NCI-H524 treated with DMSO at 0.1 percent for 48 hours (cell line): Measurements from ENCODE around the gene COMMD2.

Experiments
- DNase-seq: peaks from one replicate; lab custom pipeline; 2025; lab: John Stamatoyannopoulos, UW

The COMMD2 gene

DNA sequence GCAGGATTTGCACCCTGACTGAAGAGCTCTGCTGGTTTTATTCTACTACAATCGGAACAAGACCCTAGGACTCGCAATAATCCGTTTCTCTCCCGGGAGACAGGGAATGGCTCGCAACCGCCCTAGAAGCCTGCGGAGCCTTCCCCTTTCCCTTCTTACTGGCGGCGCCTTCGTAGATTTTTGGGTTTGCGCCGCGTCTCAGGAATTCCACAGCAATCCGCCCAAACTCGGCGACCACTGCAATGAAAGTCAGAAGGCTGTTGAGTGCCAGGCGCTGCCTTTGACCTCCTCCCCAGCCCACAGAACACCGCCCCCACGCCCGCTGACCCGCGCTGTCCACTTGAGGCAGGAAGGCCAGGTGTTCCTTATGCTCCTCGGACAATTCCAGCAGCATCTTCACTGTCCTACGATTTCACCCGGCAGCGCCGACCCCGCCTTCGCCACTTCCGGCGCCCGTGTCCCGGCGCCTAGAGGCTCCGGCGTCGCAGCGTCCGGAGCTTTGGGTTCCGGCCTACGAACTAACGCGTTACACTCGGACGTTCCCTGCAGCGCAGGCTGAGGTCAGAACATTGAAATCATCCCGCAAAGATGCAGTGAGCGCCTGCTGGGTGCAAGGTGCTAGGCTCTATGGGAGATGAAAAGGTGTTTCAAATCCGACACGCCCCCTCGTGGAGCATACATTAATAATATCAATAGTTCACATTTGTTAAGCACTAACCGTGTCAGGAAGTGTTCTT lies at the start of gene COMMD2:
Gene COMMD2, minus strand, starts transcription at position 439 of the 737 bp plus-strand sequence. Its CDS starts 45 bp downstream, at position 394.
- DNase-seq: peak; percentile 82

DNA sequence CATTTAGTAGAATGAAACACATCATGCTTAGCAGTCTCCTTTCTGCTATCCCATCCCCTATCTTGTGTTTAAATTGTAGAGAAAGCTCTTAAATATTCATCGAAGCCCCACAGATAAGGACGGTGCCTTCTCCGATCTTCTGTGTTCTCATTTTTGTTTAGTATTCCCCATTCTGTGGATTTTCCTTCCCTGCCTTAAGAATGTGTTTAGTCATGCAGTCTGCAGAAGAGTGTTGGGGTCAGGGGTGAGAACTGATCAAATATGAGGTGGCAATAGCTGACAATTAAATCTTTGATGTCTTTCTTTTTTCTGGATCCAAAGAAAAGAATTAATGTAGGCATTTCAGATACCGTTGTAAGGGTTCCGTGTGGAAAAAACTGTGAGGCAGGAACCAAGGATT lies 49.4 kb upstream of the COMMD2 start:
- no peak for DNase-seq

DNA sequence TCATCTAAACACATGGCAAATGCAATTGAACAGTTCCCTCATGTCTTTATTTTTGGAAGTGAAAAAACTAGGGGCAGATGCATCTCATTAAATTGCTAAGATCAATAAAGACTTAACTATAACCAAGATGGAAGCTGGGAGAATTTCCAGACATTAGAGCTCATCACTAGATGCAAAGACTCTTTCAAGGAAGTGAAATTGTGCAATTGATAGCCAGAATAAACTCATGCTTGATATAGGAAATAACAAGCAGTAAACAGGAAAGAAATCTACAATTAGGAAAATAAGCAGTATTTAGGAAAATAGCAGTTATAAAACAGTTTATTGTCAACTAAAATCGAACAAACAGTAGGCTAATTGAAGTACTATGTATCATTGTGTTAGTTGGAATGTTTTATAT lies 48.9 kb upstream of the COMMD2 start:
- DNase-seq: no peak

DNA sequence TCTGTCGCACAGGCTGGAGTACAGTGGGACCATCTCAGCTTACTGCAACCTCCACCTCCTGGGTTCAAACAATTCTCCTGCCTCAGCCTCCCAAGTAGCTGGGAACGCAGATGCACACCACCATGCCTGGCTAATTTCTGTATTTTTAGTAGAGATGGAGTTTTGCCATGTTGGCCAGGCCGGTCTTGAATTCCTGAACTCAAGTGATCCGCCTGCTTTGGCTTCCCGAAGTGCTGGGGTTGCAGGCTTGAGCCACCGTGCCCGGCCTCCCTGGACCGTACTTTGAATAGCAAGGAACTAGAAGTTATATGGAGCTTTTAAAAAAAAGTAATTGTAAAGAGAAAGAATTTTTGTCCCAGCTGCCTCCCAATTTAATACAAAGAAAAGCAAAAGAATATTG lies 48.4 kb upstream of the COMMD2 start:
- no peak for DNase-seq

DNA sequence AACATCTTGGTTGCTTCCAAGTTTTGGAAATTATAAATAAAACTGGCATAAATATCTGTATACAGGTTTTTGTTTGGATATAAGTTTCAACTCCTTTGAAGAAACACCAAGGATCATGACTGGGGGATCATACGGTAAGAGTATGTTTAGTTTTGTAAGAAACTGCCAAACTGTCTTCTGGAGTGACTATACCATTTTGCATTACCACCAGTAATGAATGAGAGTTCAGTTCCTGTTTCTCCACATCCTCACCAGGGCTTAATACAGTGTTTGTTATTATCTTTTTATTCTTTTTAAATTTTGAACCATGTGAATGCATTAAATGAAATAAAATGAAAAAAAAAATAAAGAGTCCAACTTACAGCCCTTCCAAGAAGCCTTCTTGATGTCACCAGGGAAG lies 43.7 kb upstream of the COMMD2 start:
- DNase-seq: no peak

DNA sequence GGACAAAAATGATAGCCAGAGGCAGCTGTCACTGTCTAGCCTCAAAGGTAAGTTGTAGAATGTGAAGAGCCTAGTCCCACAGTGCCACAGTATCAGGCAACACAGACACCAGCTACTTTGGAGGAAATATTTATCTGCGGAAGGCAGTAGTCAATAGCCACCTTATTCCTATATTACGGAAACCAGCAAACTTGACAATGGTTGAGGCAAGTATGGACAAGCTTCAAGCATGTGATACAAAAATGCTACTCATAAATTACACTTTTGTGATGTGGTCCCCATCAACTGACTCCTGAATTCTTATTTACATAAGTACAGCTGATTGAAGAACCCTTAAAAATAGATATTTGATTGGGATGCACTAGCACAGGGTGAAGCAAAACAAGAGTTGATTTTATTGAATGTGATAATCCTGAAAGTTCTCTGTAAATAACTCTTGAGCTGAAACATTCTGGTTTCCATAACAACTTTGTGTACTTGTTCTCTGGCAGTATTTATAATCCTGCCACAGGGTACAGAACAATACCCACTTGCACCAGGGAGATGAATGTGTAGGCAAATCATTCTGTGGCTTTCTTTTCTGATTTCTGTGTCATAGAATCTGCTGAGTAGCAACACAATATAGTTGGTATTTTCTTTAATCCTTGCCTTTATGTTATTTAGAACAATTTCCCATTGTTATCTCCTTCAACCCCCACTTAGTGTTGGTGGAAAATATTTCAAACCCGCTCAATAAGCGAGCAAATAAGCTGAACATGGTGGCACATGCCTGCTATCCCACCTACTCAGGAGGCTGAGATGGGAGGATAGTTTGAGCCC lies 40.4 kb upstream of the COMMD2 start, which contains the start of gene ANKUB1:
Gene ANKUB1, minus strand, starts transcription at position 103 of the 819 bp plus-strand sequence. CDS start 188 bp downstream, outside the sequence.
- no peak for DNase-seq

DNA sequence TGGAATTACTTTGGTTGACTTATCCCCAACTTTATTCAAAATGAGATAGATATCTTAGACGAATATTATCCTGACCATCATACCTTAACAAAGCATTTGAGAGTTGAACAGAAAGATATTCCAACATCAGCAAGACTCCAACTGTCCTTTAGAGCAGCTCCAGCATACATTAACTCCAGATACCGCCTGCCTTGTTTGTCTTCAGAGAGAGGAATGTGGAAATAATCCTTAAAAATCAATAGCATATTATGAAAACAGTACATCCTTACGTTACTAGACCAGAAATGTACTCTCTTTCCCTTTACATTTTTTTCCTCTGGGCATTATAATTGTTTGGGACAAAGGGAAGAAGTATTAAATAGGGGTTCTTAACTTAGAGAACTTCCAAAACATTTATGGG lies 38.4 kb upstream of the COMMD2 start:
- no peak for DNase-seq

DNA sequence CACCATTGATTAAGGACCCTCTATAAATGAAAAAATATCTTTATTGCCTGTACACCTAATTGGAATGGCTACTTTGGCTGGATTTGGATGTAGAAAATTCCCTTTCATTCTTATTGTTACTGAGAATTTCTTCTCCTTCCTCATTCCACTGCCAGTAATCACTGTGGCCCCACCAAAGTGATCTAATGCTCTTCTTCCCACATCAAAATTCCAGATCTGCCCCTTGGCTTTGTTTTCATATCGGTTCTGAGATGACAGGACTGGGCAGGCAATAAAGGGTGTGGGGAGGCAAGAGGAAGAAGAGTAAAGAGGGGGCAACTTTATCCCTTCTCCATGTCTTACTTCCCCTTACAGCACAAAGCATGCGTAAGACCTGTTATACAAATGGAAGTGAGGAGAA lies 38.0 kb upstream of the COMMD2 start:
- DNase-seq: no peak

DNA sequence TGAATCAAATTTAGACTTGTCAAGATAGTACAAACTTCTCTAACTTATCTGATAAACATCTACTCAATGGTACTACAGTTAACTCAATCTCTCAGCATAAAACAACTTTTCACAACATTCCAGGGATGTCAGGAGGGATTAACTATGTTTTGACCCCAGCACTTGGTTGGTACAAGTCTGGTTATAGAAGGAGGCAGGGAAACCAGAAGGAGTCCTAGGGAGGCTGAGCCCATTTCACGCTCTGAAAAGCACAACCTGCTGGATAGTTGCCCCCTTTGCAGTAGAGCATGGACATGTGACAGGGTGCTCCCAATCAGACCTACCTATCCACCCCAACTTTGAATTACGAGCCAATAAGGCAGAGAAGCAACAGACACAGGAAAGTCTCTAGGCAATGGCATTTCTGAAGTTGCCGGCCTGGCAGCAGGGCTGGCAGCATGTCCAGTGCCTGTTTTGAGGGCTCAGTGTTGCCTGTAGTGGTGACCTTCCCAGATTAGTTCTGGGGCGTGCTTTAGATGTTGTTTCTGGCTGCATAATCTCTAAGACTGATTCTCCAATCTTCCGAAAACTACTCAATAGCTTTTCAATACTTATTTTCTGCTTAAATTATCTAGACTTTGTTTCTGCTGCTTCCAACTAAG lies 31.9 kb upstream of the COMMD2 start:
- no peak for DNase-seq

DNA sequence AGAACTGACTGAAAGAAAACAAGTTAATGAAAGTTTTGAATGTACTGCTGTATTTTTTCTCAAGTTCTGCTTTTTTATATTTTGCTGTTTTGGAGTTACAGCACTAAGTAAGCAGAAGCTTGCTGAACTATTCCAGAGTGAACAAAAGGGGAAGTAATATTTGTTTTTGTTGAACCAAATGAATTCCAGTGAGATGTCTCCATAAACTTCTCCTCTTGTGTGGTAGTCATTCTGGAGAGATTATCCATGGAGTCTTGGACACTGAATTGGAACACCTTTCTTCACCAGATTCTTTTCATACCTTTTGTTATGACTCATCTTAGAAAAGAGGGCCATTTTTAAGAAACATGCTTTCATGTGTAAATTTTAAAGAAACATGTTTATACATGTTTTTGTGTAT lies 31.3 kb upstream of the COMMD2 start:
- DNase-seq: no peak

DNA sequence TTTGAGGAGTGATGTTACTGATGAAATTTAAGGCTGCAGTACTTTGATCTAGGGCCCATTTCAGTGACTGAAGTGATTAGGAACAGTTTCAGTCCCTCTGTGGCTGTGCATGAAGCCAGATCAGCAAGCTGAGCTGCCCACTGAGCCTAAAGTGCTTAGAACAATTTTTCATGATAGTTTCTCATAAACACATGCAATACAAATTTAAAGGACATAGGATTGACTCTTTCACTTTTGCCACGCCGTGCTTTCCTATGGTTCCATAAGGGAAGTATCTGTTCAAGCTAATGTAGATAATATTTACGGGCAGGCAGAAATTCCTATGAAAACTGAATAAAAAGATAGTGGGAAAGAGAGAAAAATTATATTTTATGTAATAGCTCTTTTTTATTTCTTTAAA lies 29.5 kb upstream of the COMMD2 start:
- DNase-seq: no peak

DNA sequence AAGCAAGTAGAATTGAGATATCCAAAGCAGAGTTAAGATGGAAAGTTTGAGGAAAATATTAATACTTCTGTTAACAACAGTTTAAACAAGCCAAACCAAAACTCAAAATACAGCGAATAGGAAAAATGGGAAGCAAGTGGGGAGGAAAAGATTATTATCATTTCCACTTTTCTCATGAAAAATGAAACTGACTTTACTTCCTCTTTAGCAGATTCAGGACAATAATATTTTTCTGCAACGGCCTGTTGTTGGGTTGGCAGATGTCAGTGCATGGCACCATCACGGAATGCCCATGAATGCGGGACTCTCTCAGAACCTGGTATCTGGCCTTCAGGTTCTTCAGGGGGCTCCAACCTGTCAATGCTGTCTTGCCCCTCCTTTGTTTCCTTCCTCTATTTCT lies 28.9 kb upstream of the COMMD2 start:
- DNase-seq: no peak

DNA sequence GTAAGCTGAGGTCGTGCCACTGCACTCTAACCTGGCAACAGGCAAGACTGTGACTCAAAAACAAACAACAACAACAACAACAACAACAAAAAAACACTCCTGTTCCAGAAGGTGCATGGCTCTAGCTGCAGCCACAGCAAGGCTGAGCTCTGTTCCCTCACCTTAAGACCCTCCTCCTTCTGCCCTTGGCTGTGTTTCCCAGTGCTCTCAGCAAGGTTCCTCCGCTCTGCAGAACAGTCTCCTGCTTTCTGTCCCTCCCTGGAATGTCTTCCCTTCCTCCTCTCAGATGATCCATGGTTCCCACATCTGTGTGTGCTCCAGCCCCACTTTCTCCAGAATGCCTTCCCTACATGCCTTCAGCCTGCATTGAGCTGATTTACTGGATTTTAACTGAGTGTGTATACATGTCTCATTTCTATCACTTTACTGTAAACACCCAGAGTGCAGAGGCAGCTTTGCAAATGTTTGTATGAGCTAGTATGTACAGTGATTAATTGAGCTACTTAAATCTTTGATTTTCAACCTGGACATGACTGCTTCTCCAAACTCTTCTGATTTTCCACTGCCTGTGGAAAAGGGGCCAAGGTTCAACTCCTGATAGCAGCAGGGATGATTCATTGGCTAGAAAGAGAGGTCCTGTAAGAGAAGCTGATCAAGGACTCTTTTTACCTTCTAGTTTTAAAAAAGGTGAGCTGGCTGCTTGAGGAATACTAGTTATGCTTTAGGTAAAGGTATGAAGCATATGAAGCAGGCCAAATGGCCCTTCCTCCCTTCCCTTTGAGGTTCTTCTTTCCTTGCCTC lies 25.3 kb upstream of the COMMD2 start:
- DNase-seq: no peak

DNA sequence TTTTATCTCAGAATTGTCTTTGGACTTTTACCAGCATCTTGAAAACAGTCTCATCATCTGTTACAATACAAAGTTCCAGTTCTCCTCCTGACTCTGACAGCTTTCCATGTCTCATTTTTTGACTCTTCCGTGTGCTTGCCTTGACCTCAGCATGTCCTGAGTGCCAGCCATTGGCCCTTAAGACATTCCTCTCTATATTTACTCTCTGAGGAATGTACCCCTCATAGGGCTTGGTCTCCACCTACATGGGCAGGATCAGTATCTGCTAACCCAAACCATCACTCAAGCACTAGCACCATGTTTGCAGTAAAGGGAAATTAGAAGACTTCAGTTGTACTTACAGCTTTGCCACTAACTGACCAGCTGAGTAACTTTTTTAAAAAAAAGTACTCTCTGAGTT lies 23.9 kb upstream of the COMMD2 start:
- no peak for DNase-seq

DNA sequence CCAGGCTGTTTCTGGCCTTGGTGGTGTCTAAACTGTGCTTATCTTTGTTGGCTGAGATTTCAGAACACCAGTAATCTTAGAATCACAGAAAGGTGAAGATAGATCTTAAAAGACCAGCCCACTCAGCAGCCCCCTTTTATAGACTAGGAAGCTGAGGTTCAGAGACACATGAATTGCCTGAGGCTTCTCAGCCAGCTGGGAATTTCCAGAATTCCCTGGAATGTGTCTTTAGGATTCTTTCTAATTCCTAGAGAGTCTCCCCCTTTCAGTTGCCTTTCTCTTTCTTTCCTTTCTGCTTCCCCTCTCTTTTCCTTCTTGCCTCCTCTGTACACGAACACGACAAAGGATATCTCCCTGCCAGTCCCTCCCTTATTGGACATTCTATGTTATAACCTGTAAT lies 20.6 kb upstream of the COMMD2 start:
- no peak for DNase-seq

DNA sequence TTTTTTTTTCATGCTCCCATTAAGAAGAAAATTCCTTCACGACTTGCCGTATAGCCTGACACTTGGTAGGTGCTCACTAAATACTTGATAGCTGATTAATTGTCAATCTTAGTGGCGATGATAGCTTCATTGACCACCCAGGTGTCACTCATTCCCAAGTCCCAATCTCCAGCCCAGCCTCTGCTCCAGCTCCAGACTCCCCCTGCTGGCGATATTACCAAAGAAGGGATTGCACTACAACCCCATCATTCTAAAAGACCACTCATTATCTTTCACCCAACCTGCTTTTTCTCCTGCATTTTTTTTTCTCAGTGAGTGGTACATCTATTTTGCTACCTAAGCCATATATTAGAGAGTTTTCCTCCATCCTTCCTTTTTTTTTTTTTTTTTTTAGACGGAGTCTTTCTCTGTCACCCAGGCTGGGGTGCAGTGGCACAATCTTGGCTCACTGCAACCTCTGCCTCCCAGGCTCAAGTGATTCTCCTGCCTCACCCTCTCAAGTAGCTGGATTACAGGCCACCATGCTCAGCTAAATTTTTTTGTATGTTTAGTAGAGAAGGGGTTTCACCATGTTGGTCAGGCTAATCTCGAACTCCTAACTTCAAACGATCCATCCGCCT lies 19.5 kb upstream of the COMMD2 start:
- no peak for DNase-seq

DNA sequence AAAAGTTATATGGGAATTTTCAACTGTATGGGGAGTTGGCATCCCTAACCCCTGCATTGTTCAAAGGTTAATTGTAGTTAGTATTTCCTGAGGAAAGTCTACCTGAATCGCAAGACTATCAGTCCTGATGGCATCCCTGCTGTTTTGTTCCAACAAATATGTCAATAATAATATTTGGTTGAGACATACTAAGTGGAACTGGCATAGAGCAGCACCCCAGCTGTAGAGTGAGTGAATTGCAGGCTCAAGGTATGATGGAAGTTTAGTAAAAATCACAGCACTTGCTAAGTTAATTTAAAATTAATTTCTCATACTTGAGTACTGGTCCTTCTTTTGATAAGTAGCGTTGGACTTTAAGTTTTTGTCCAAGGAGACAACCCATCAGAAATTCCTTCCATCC lies 18.0 kb upstream of the COMMD2 start:
- no peak for DNase-seq

DNA sequence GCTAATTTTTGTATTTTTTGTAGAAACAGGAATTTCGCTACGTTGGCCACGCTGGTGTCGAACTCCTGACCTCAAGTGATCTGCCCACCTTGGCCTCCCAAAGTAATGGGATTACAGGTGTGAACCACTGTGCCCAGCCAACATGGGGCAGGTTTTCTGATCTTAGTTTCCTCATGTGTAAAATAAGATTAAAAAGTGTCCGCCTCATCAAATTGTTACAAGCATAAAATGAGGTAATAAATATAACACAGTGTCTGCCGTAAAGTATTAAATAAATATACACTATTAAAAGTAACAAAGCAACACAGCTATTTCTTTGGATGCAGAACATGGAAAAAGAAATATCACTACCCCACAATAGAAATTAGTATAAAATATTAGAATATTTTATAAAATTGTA lies 16.4 kb upstream of the COMMD2 start:
- DNase-seq: no peak

DNA sequence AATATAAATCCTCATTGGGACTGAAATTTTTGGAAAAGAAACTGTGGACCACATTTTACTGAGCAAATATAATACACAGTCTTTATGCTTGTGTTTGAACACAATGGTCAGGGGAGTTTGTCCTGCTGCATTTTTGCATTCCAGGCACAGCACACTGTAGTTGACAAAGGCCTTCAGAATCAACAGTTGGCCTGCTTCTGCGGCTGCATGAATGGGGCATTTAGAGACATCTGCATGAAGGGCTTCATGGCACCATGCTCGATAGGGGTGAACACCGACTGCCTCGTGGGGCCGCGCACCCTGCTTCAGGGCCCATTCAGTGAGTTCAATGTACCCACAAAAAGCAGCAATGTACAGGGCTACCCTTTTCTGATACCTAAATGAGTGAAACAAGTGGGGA lies 15.4 kb upstream of the COMMD2 start:
- DNase-seq: no peak

DNA sequence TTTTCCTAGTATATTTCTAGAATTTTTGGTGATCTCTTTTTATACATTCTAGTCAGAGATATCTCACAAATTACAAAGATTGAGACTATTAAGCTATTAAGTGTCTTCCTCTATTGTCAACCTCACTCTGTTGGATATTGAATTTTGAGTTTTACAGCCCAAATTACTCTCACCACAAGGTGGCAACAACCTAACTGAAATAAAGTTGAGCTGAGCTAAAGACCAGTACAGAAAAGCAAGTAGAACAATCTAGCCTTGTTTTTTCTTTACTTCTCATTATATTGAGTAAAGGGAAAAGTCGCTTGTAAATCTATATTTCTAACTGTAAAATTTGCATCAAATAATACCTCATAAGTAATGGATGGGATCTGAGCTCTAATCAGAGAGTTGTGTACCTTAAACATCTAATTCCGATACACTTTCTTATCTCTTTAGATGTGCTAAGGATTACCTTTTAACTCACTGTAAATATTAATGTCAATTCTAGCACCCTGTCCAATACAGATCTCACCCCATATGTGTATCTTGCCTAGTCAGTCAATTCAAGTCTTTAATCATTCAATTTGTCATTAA lies 13.6 kb upstream of the COMMD2 start:
- no peak for DNase-seq

DNA sequence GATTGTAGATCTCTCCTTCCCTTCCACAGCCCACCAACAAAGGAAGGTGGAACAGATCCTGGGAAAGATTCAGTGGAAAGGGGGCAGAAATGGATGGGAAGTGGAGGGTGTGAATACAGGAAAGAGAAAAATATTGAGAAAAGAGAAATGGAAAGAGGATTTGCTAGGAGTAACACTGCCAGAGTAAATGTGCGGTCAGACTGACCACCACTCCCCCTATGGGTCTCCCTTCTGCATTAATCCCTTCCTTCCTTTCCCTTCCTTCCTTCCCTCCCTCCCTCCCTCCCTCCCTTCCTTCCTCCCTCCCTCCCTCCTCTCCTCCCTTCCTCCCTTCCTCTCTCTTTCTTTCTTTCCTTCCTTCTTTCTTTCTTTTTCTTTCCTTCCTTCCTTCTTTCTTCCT lies 12.0 kb upstream of the COMMD2 start:
- no peak for DNase-seq
